ENCODE data around the gene SYT17.
"Not testable (repeated sequence)": the region's sequence is repeated elsewhere in the genome, so short reads cannot be mapped to it uniquely, and the experiment has no call there.

Gene SYT17

DNA sequence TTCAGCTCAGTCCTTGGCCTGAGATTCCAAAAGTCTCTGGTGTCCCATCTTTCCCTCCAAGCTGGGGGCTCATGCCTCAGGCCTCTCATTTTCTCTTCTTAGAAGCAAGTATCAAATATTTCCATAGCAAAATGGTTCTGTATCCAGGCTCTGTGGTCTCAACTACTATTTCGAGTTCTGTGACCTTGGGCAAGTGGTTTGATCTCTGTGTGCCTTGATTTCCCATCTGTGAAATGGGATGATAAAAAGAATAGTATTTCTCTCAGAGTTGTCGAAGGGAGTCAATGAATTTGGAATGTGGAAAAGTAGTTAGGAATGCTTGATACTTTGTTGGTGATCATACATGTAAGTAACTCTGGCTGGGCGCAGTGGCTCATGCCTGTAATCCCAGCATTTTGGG, 6.4 kb downstream of the SYT17 start:
- no peak for DNase-seq

DNA sequence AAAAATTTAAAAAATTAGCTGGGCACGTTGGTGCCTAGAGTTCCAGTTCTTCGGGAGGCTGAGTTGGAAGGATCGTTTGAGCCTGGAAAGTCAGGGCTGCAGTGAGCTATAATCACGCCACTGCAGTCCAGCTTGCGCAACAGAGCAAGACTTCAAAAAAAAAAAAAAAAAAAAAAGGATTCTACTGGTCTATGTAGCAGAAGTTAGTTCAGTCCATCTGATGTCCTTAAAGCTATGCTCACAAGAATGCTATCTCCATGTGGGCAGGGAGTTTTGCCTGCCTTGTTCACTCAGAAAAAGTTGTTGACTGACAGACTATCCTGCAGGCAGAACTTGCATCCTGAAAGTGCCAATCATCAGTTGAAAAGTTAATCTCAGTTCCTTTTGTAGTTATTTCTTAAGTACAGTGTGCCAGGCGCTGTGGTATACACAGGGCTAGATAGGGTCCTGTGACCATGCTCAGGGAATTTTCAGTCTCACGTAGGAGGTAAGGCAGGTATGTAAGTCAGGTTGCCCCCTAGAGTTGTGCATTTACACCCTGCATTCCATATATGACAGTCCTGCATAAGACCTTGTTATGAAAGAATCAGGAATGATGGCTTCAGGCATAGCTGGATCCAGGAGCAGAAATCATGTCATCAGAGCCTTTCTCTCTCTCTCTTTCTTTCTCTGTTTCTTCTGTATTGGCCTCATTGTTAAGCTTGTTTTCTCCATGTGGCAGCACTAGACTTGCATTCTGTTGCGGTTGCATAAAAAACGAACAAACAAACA, 7.6 kb downstream of the SYT17 start:
- no peak for DNase-seq

DNA sequence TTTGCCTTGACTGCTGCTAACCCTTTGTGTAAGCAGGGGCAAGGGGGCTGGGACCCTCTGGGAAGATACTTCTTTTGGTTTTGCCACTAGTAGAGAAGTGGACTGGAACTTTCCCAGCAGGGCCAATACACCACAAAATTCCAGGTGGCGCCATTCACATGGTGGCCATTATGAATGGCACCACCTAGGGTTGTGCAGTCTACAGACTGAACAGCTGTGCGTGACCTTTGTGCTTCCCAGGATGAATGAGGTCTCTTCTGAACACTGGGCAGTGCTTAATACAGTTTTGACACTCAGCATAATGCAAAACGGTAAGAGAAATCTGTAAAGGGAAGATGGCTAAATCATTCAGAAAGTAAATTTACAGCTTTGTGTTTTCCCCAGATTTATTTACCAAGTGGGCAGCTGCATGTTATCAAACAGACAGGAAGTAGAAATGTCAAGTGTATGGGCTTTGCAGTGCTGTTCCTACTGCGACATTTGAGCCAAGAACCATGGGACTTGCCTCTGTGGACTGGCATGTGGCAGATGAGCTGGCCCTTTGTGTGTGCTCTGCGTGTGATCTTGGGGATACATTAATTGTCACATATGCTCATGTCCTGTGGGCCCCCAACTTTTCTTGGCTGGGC, 9.2 kb downstream of the SYT17 start:
- no peak for DNase-seq

DNA sequence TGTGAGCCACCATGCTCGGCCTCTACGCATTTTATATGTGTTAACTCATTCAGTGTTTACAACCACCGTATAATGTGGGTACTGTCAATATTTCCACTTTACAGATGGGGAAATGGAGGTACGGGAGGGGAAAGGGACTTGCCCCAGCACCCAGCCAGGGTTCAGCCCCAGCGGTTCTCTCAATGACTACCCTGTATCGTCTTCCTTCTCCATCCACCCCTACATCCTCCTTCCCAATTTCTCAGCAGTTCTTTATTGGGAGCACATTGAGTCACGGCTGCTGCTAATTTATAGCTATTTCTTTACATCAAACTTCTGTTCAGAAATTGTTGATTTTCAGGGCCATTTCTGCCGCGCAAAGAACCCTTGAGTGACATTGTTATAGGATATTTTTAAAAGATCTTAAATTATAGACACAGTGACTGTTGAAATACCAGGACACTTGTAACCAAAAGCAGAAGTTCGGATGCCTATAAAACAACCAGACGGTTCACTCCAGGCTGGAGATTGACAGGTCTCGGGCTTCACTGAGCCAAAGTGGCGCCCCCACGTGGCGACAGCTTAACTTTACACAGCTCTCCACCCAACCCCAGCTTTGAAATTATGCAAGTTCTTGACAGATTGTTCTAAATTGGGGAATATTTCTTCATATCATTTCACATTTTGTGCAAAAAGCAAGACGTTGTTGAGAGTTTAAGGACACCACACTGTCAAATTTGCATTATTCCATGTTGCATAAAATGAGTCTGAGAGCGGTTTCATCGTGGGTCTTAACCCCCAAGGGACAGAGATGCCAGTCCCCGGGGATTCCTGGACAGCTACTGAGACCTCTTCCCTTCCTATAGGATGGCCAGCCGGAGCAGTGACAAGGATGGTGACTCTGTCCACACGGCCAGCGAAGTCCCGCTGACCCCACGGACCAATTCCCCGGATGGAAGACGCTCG, 11.8 kb downstream of the SYT17 start:
- no peak for DNase-seq

DNA sequence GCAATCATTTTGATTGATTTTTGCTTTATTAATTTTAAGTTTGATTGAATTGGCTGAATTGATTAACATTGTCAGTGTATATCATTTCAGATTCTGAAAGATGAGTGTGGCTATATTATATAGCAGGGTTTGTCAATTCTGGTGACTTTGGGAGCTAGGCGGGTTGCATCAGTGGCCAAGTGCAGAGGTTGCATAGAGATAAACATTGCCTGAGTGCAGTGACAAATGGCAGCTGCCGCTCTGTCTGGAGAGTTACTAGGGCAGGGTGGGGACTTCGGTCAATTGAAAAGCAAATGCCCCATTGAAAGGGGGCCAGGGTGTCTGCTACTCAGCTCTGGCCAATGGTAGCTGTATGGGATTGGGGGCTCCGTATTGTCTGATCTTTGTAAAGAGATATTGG, 12.7 kb downstream of the SYT17 start:
- DNase-seq, result no peak

DNA sequence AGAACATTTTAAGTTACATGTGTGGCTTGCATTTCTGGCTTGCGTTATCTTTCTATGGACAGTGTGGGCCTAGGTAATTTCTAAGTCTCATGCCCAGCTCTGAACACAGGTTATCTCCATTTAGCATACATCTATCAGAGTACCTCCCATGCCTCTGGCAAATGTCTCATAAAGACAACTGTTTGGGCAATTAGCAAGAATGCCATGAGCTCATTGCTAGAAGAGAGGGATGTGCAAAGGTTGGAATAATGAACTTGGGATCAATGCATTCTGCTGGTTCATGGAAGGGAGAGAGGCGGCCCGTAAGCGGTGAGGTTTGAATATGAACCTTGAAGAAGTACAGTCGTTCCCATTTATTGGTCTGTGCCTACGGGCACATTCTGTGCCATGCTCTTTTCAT, 14.4 kb downstream of the SYT17 start:
- no peak for DNase-seq

DNA sequence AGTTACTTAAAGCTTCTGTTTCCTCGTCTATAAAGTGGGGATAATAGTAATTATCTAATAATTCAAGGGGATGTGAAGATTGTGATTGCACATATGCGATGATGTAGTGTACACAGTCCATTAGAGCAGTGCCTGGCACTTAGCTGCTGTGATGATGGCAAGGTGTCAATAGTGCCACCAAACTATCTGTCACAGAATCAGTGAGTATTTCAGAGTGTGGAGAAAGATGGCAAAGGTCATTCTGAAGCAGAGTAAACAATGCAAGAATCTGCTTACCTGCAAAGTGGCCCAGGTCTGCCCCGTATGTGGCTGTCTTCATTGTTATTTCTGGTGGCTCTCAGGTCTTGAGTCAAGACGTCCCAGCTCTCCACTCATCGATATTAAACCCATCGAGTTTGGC, 15.1 kb downstream of the SYT17 start:
- DNase-seq, result no peak

DNA sequence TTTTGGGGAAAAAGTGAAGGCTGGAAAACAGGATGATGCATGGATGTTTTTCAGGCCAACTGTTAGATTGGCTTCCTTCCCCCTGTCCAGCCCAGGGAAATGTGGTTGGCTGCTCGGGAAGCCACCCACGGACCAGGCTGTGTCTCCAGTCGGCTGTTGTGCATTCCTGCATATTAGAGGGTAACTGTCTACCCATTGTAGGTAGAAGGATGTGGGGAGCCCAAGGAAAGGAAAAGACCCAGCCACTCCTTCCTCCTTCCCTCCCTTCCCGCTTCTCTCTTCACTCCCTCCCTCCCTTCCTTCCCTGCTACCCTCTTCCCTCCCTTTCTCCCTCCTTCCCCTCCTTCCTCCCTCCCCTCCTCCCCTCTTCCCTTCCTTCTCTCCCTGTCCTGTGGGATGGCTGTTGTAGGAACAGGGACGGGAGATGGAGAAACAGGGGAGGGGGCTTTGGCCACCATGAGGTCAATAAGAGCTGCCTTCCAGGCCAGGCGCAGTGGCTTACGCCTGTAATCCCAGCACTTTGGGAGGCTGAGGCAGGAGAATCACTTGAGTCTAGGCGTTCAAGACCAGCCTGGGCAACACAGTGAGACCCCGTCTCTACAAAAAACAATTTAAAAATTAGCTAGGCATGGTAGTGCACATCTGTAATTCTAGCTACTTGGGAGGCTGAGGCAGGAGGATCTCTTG, 16.9 kb downstream of the SYT17 start:
- no peak for DNase-seq

DNA sequence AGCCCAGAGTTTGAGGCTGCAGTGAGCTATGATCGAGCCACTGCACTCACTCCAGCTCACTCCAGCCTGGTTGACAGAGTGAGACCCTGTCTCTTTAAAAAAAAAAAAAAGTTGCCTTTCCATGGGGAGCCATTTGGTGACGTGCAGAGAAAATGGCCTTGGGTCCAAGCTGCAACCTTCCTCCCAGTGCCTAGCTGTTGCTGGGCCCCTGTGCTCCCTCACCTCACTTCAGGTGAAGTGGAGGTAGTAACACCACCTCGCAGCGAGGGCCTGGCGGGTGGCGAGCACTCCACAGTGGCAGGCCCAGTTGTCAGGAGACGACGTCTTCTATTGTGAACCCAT, 17.4 kb downstream of the SYT17 start:
- DNase-seq, result no peak

DNA sequence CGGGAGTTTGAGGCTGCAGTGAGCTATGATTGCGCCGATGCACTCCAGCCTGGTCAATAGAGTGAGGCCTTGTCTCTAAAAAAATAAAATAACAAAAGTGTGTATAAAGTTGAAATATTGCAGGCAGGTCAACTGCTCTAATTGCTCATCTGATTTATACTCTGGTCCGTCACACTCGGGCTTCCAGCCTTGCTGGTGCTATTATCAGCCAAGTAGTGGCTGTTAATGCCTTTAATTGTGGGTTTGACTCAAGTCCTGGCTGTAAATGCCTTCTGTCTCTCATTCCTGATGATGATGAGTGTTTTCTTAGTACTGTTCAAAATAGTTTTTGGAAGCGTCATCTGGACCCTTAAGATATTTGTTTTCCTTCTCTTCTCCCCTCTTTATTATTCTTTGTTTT, 18.4 kb downstream of the SYT17 start:
- DNase-seq, result no peak

DNA sequence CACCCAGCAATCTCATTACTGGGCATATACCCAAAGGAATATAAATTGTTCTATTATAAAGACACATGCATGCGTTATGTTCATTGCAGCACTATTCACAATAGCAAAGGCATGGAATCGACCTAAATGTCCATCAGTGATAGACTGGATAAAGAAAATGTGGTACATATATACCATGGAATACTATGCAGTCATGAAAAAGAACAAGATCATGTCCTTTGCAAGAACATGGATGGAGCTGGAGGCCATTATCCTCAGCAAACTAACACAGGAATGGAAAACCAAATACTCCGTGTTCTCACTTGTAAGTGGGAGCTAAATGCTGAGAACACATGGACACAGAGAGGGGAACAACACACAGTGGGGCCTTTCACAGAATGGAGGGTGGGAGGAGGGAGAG, 19.9 kb downstream of the SYT17 start:
- not testable (repeated sequence) for DNase-seq

DNA sequence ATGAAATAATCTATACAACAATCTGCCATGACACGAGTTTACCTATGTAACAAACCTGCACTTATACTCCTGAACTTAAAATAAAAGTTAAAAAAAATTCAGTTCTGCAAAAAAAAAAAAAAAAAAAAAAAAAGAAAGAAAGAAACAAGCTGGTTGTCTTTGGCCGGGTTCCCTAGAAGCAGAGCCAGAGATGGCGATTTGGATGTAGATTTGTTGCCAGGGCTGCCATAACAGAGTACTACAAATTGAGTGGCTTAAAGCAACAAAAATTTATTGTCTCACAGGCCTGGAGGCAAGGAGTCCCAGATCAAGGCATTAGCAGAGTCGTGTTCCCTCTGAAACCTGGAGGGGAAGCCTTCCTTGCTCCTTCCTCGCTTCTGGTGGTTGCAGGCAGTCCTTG, 20.4 kb downstream of the SYT17 start:
- no peak for DNase-seq

DNA sequence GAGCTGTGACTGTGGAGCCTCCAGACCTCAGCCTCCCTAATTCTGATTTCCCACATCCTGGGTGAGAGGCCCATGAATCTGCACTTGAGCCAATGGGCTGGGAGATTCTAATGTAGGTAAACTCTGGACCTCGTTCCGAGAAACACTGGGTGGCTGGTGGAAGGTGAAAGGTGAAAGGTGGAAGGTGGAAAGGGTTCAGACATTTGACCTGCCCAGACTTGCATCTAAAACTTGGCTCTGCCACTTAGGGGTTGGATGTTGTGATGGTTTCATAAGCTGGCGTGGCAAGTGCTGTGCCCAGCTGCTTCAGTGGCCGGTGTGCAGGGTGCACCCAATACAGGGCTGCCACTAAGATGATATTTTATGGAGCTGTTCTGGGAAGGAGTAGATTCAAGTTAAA, 24.8 kb downstream of the SYT17 start:
- no peak for DNase-seq

DNA sequence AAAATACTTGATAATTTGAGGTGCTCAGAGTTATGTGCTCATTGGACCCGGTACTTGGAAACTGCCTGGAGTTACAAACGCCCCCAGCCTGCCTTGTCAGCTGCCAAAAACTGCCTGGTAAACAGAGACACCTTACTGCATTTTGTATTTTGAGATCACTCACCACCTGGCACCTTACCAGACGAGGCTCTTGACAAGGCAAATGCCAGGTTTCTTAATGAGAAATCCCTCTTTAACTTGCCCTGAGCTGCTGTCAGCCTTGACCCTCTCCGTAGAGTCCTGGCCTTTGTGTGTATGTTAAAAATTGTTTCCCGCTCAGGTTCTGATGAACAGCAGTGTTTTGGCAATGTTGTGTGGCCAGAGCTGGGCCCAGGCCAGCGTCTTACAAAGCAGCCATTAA, 28.8 kb downstream of the SYT17 start:
- no peak for DNase-seq

DNA sequence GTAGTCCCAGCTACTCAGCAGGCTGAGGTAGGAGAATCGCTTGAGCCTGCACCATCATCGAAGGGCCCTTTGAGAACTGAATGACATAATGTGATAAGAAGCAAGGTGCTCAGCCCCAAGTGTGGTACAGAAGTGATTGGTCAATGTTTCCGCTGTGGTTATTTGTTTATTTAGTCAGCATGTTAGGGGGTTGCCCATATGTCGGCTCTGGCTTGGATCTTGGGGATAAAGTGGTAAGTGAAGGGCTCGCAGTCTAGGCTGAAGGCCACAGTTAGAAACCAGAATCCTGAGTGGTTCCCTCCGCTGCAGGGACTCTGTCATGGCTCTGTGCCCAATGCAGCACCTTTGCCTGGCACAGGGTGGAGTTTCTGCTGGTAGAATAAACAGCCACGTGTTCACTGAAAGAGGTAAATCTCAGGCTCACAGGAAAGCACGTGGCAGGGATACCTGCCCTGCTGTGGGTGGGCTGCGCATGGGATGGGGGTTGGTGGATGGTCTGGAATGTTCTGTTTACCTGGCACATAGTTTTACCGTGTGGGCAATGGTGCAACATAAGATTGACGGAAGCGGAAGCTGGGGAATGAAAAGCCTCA, 35.4 kb downstream of the SYT17 start:
- no peak for DNase-seq

DNA sequence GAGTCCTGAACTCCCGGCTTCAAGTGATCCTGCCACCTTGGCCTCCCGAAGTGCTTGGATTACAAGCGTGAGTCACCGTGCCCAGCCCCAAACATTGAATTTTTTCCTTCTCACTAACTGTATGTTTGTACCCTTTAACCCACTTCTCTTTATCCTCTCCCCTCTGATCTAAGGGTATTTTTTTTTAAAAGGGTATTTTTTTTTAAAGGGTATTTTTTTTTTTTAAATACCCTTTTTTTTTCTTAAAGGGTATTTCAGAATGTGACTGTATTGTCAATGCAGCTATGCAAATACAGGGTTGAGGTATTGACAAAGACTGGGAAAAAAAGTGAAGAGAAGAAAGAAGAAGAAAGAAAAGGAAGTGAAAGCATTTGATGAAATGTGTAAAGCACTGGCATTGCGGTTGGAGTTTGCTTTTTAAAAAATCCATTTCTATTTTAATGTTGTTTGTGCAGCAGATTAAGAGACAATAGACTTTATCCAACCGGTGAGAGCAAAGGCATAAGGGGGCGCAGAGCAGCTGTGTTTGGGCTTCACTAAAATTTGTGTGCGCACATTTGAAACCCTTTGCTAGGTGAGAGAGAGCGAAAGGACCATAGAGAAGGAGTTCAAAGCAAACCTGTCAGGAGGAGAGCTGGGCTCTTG, 42.4 kb downstream of the SYT17 start:
- DNase-seq, result no peak

DNA sequence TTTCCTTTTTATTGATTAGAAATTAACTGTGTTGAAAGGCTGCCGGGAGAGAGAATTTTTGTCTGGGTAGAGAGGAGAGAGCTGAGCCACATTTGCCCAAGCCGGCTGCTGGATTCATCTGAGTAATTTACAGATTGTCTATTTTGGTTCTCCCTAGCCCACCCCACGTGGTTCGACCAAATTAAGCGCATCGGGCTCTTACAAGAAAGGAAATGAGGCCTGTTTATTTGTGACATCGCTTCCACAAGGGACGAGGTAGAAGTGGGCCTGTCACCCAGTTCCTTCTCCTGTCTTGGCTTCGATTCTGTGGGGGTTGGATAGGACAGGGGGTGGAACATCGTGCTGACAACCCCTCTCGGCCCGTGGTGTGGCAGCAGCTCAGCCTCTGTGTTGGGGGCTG, 42.9 kb downstream of the SYT17 start:
- DNase-seq, result no peak

DNA sequence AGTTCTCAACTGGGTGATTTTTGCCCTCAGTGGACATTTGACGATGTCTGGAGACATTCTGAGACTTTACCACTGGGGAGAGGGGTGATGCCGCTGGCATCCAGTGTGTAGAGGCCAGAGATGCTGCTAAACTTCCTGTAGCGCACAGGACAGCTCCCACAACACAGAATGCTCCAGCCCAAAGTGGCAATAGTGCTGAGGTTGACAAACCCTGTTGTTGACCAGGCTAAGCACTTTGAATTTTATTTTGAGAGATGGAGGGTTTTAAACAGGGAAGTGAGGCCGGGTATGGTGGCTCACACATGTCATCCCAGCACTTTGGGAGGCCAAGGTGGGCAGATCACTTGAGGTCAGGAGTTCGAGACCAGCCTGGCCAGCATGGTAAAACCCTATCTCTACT, 44.0 kb downstream of the SYT17 start:
- DNase-seq, result no peak

DNA sequence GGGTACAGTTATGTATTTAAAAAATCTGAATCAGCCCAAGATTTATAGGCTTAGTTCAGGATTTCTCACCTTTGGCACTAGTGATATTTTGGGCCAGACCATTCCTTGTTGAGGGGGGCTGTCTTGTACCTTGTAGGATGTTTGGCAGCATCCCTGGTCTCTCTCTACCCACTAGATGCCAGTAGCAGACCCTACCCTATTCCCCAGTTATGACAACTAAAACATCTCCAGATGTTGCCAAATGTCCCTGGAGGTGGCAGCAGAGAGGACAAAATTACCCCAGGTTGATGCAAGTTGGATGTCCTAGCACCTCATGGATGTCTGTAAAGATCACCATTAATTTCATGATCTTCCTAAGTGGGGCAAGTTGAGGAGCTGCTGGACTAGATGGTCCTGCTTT, 45.8 kb downstream of the SYT17 start:
- DNase-seq, result no peak

DNA sequence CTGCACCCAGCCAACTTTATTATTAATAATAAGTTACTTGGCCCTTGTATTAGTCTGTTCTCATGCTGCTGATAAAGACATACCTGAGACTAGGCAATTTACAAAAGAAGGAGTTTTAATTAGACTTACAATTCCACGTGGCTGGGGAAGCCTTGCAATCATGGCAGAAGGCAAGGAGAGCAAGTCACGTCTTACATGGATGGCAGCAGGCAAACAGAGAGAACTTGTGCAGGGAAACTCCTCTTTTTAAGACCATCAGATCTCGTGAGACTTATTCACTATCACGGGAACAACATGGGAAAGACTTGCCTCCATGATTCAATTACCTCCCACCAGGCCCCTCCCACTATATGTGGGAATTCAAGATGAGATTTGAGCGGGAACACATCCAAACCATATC, 47.7 kb downstream of the SYT17 start:
- DNase-seq, result no peak

DNA sequence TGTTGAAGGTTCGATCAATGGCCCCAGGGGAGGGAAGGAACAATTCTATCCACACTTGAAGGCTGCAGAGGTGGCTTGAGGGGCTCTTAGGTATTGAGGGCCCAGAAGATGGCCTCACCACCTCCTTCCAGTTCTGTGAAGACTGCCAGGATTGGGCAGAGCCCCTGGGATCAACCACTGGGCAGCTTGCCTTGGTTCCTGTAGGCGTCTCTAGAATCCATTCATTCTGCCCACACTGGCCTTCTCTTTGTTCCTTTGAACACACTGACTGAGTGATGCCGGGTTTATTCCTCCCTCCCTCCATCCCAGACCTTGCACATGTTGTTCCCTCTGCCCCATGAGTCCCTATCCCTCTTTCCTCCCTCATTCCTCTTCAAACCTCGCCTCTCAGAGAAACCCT, 50.5 kb downstream of the SYT17 start:
- no peak for DNase-seq

DNA sequence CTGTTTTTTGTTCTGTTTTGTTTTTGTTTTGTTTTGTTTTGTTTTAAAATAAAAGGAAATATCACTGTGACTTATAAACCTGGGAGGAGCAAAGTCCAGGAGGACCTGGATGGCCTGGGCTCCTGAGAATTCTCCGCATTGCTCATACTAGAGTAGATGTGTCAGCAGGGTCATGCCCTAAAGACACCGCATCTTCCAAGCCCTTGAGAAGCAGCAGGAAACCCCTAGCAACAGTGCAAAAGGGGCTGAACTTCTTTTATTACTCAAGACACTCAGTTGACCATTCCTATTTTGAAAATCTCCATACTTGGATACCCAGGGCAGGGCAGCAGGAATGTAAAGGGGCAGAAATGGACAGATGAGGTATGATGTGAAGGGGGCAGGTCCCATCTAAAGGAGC, 51.8 kb downstream of the SYT17 start:
- no peak for DNase-seq

Measured in activated T-cell treated with anti-CD3 and anti-CD28 coated beads for 4 hours (primary cell).